Mucosa of rectum (tissue), 2 donors: ENCODE results near the gene GGNBP2.
"Not testable (repeated sequence)": the region's sequence is repeated elsewhere in the genome, so short reads cannot be mapped to it uniquely, and the experiment has no call there.

Experiments used
- H3K27ac ChIP-seq, 2 donors: one replicate each; pipeline ENCODE4 v1.7.0; 2013; ENCODE audit warnings: inconsistent platforms in 2 of 2, low read depth in 2 of 2, low read length in 2 of 2
- H3K27me3 ChIP-seq, 2 donors: one replicate each; pipeline ENCODE4 v1.7.0; 2013; ENCODE audit warnings: low read length in 2 of 2; ENCODE audit not compliant: control insufficient read depth in 2 of 2, insufficient read depth in 2 of 2
- H3K36me3 ChIP-seq, 2 donors: one replicate each; pipeline ENCODE4 v1.7.0; 2013; ENCODE audit warnings: low read length in 2 of 2; ENCODE audit not compliant: control insufficient read depth in 2 of 2, insufficient read depth in 2 of 2
- H3K4me1 ChIP-seq, 2 donors: one replicate each; pipeline ENCODE4 v1.7.0; 2013; ENCODE audit warnings: low read length in 2 of 2, mild to moderate bottlenecking in 1 of 2; ENCODE audit not compliant: control insufficient read depth in 2 of 2, insufficient read depth in 2 of 2
- H3K4me3 ChIP-seq, 2 donors: one replicate each; pipeline ENCODE4 v1.7.0; 2013; ENCODE audit warnings: low read length in 2 of 2
- H3K9ac ChIP-seq, 2 donors: one replicate each; pipeline ENCODE4 v1.7.0; 2013; ENCODE audit warnings: low read length in 2 of 2, low read depth in 1 of 2, mild to moderate bottlenecking in 1 of 2
- H3K9me3 ChIP-seq, 2 donors: one replicate each; pipeline ENCODE4 v1.7.0; 2013; ENCODE audit warnings: low read length in 2 of 2; ENCODE audit not compliant: control insufficient read depth in 2 of 2
- donor health status: healthy.
- donor health status: Normal muscosa, but diverticular disease.

The GGNBP2 gene

GRCh38 chr17:36600936-36601302 is 56.2 kb downstream of the GGNBP2 start:
- peak overlapping the region; percentile 85 to 92 for H3K27ac ChIP-seq
- peak overlapping the region; percentile 88 to 95 for H3K9ac ChIP-seq
- peaks cover 43 to 61% of the 10 kb centered on the region in 2 donors for H3K4me1 ChIP-seq
- H3K4me3 ChIP-seq = peak overlapping the region; percentile 94 to 96
- H3K36me3 ChIP-seq = peaks cover 6 to 7% of the 10 kb centered on the region in 2 donors
- H3K27me3 ChIP-seq = no peaks in the 10 kb centered on the region
- H3K9me3 ChIP-seq = no peaks in the 10 kb centered on the region

GRCh38 chr17:36601303-36602029 is 56.7 kb downstream of the GGNBP2 start, which contains the start of gene MRM1:
Gene MRM1 (plus strand): TSS chr17:36601583. CDS start chr17:36601811, 228 bp downstream.
- H3K27me3 ChIP-seq = no peaks in the 10 kb centered on the region
- H3K36me3 ChIP-seq = peaks cover 6 to 8% of the 10 kb centered on the region in 2 donors
- peak within 1 kb of the TSS; percentile 85 to 92 for H3K27ac ChIP-seq
- H3K9ac ChIP-seq = peak within 1 kb of the TSS; percentile 88 to 95
- no peaks in the 10 kb centered on the region for H3K9me3 ChIP-seq
- H3K4me3 ChIP-seq = peak within 1 kb of the TSS; percentile 94 to 96
- H3K4me1 ChIP-seq = peaks cover 43 to 58% of the 10 kb centered on the region in 2 donors

- peak overlapping the region; percentile 85 to 92 for H3K27ac ChIP-seq
- H3K4me3 ChIP-seq = peak overlapping the region; percentile 94 to 96
- H3K9ac ChIP-seq = peak overlapping the region; percentile 88 to 95
- H3K27me3 ChIP-seq = no peaks in the 10 kb centered on the region
- peaks cover 43 to 51% of the 10 kb centered on the region in 2 donors for H3K4me1 ChIP-seq
- peaks cover 6 to 8% of the 10 kb centered on the region in 2 donors for H3K36me3 ChIP-seq
- no peaks in the 10 kb centered on the region for H3K9me3 ChIP-seq
These were observed 57.5 kb downstream of the GGNBP2 start for GRCh38 chr17:36602030-36602748.

- peak overlapping the region; percentile 88 to 95 for H3K9ac ChIP-seq
- H3K27me3 ChIP-seq = no peaks in the 10 kb centered on the region
- H3K27ac ChIP-seq = peak overlapping the region in 1 of 2 donors; percentile 85
- H3K36me3 ChIP-seq = peaks cover 6 to 7% of the 10 kb centered on the region in 2 donors
- H3K4me1 ChIP-seq = peaks cover 36 to 43% of the 10 kb centered on the region in 2 donors
- no peaks in the 10 kb centered on the region for H3K9me3 ChIP-seq
- peak overlapping the region; percentile 94 to 96 for H3K4me3 ChIP-seq
These were observed 58.2 kb downstream of the GGNBP2 start for GRCh38 chr17:36602924-36603384.

GRCh38 chr17:36605028-36605427 is 60.3 kb downstream of the GGNBP2 start:
- H3K27me3 ChIP-seq = not testable (repeated sequence)
- peaks cover 23% of the 10 kb centered on the region in 2 donors for H3K4me1 ChIP-seq

GRCh38 chr17:36608280-36608679 is 63.6 kb downstream of the GGNBP2 start:
- H3K4me1 ChIP-seq = peaks cover 0 to 7% of the 10 kb centered on the region in 2 donors
- H3K27me3 ChIP-seq = no peaks in the 10 kb centered on the region
- H3K4me3 ChIP-seq = no peak overlapping the region
- no peaks in the 10 kb centered on the region for H3K9me3 ChIP-seq
- H3K36me3 ChIP-seq = peaks cover 0 to 4% of the 10 kb centered on the region in 2 donors
- no peak overlapping the region for H3K27ac ChIP-seq
- no peak overlapping the region for H3K9ac ChIP-seq

More at GRCh38 chr17:36605028-36605427, 60.3 kb downstream of the GGNBP2 start:
- H3K27ac ChIP-seq, H3K9me3 ChIP-seq, H3K4me3 ChIP-seq, H3K9ac ChIP-seq, H3K36me3 ChIP-seq: not testable (repeated sequence)

- Histone ChIP-seq H3K9ac (peak overlapping the region in 1 of 2 donors; percentile 24), H3K36me3 (peaks cover 0 to 4% of the 10 kb centered on the region in 2 donors), H3K27me3 (no peaks in the 10 kb centered on the region), H3K27ac (no peak overlapping the region), H3K9me3 (no peaks in the 10 kb centered on the region), H3K4me3 (no peak overlapping the region), H3K4me1 (peaks cover 0 to 7% of the 10 kb centered on the region in 2 donors)
These were observed 64.2 kb downstream of the GGNBP2 start for GRCh38 chr17:36608794-36609497.

- H3K27me3 ChIP-seq = no peaks in the 10 kb centered on the region
- H3K9ac ChIP-seq = no peak overlapping the region
- no peak overlapping the region for H3K4me3 ChIP-seq
- H3K9me3 ChIP-seq = no peaks in the 10 kb centered on the region
- peaks cover 0 to 4% of the 10 kb centered on the region in 2 donors for H3K36me3 ChIP-seq
- no peak overlapping the region for H3K27ac ChIP-seq
- H3K4me1 ChIP-seq = peaks cover 0 to 7% of the 10 kb centered on the region in 2 donors
These were observed 64.8 kb downstream of the GGNBP2 start for GRCh38 chr17:36609498-36609862.

GRCh38 chr17:36610474-36610873 is 65.8 kb downstream of the GGNBP2 start:
- Histone ChIP-seq H3K9me3 (no peaks in the 10 kb centered on the region), H3K27ac (no peak overlapping the region)

More at GRCh38 chr17:36610474-36610873, 65.8 kb downstream of the GGNBP2 start:
- H3K4me1 ChIP-seq = peaks cover 0 to 7% of the 10 kb centered on the region in 2 donors
- no peak overlapping the region for H3K9ac ChIP-seq
- H3K36me3 ChIP-seq = peaks cover 0 to 4% of the 10 kb centered on the region in 2 donors
- H3K4me3 ChIP-seq = no peak overlapping the region
- no peaks in the 10 kb centered on the region for H3K27me3 ChIP-seq
